Measurements from ENCODE around the gene SEPTIN8.

Gene SEPTIN8

GRCh38 chr5:132762246-132763000 lies 14.6 kb downstream of the SEPTIN8 start:
- DNase-seq (ENCODE audit: low spot score): no peak
- TF ChIP-seq CTCF (IDR thresholded peaks at IDR 0.05; ENCODE audit: extremely low read depth, missing control alignments): no peak

- no peak for TF ChIP-seq CTCF (IDR thresholded peaks at IDR 0.05; ENCODE audit: extremely low read depth, missing control alignments)
- DNase-seq (ENCODE audit: low spot score): no peak
These were observed 15.5 kb downstream of the SEPTIN8 start for GRCh38 chr5:132761321-132762240.

- no peak for DNase-seq (ENCODE audit: low spot score)
- TF ChIP-seq CTCF (IDR thresholded peaks at IDR 0.05; ENCODE audit: extremely low read depth, missing control alignments): no peak
These were observed 16.3 kb downstream of the SEPTIN8 start for GRCh38 chr5:132760601-132761317.

GRCh38 chr5:132760049-132760420 lies 17.0 kb downstream of the SEPTIN8 start:
- no peak for TF ChIP-seq CTCF (IDR thresholded peaks at IDR 0.05; ENCODE audit: extremely low read depth, missing control alignments)
- no peak for DNase-seq (ENCODE audit: low spot score)

- DNase-seq (ENCODE audit: low spot score): no peak
These were observed 17.7 kb downstream of the SEPTIN8 start for GRCh38 chr5:132759114-132760048.

More at GRCh38 chr5:132759114-132760048, 17.7 kb downstream of the SEPTIN8 start:
- TF ChIP-seq CTCF (IDR thresholded peaks at IDR 0.05; ENCODE audit: extremely low read depth, missing control alignments): no peak

All from GM20000 (cell line).